Esophagus squamous epithelium (tissue), 5 donors: Measurements from ENCODE around the gene RASSF1. TPM values are rescaled to one million over a fixed set of nuclear protein-coding genes. Genes with fewer than 3 reads are reported as not detected.
A peak's percentile ranks its signal among the peaks of the same experiment; 100 is the strongest.

ENCODE experiments used
- DNase-seq: peaks from one replicate; lab custom pipeline; 2025; lab: John Stamatoyannopoulos, UW
- H3K27ac ChIP-seq, 4 donors: fragments of 200-600 bp; sonication (generic); one replicate each; pipeline ENCODE4 v1.5.1; 2016 to 2019; ENCODE audit warnings: mild to moderate bottlenecking in 1 of 4
- H3K27me3 ChIP-seq, 4 donors: fragments of 200-600 bp; sonication (generic); 1 replicate in 3 of 4; 2 replicates in 1 of 4; pipeline versions ENCODE4 v1.5.1 to v1.6.0; 2017 to 2021; ENCODE audit warnings: antibody characterized with exemption in 1 of 4
- H3K36me3 ChIP-seq, 3 donors: fragments of 200-600 bp; sonication (generic); one replicate each; pipeline ENCODE4 v1.5.1; 2016 to 2019
- H3K4me1 ChIP-seq, 3 donors: fragments of 200-600 bp; sonication (generic); one replicate each; pipeline ENCODE4 v1.5.1; 2017 to 2019
- H3K4me3 ChIP-seq, 4 donors: fragments of 200-600 bp; sonication (generic); 1 replicate in 3 of 4; 2 replicates in 1 of 4; pipeline ENCODE4 v1.5.1; 2016 to 2019; ENCODE audit warnings: mild to moderate bottlenecking in 2 of 4, moderate library complexity in 1 of 4
- H3K9me3 ChIP-seq, 3 donors: fragments of 200-600 bp; sonication (generic); one replicate each; pipeline ENCODE4 v1.5.1; 2016 to 2019
- POLR2A ChIP-seq, 4 donors: fragments of 450-650 bp; IDR thresholded peaks; one replicate each; pipeline ENCODE4 v1.6.1; 2017; ENCODE audit warnings: antibody characterized with exemption in 4 of 4, mild to moderate bottlenecking in 4 of 4, moderate library complexity in 3 of 4
- WGBS, 2 donors: methylation state at CpG; one replicate each; pipeline ENCODE4 v1.1.5; 2018; 5-methylcytosine and 5-hydroxymethylcytosine counted together
- intact Hi-C: fragments of 100-400 bp; cut with DNase I; formaldehyde crosslinking; loops from one replicate; pipeline ENCODE4 v1.15.0; 2022
- total RNA-seq, 4 donors: library from RNA; depleted of rRNA; stranded (reverse); fragments of >200 nt; gene quantifications; one replicate each; pipeline ENCODE4 v1.1.0, GENCODE V29; 2016
- TF ChIP-seq, protein P1 (sequence below), 6 experiments: fragments of 450-650 bp in 4 of 6; fragments of 200-600 bp in 2 of 6; sonication (generic) in 2 of 6; IDR thresholded peaks; one replicate each; pipeline ENCODE4 v1.5.1; 2016 to 2019; ENCODE audit warnings: antibody characterized with exemption in 6 of 6, mild to moderate bottlenecking in 4 of 6, moderate library complexity in 4 of 6
- donor health status: DM: yes; HTN: yes; CAD: no.

The RASSF1 gene
- total RNA-seq, 4 donors from 2014 or later, result 11.9 to 31.7 (median 24.9) TPM

DNA sequence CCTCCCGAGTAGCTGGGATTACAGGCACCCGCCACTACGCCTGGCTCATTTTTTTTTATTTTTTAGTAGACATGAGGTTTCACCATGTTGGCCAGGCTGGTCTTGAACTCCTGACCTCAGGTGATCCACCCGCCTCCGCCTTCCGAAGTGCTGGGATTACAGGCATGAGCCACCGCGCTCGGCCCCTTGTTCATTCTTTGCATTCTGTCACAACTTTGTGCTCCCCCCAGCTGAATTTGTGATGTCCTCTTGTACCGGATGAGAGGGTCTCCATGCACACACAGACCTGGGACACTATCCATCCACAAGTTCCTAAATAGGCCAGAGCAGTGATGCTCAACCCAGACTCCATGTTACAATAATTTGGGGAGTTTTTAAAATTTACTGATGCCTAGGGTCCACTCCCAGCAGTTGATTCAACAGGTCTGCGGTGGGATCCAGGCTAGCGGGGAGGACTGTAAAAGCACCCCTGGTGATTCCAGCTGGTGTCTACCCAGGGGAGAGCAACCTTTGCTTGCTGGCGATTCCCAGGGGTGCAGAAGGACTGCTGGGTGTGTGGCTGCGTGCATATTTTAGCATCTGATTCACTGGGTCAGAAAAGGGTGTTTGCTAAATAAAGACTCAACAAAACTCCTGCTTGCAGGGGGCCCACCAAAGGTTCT is 1.0 kb downstream of the RASSF1 start:
- intact Hi-C loops, result no loop called here
- no peak for DNase-seq
- Histone ChIP-seq H3K27ac (peak overlapping the region; percentile 77 to 99 (median 95)), H3K4me1 (peaks cover 53 to 81% (median 55%) of the 10 kb centered on the region in 3 donors), H3K4me3 (peak overlapping the region; percentile 35 to 80 (median 58)), H3K27me3 (no peaks in the 10 kb centered on the region), H3K9me3 (no peaks in the 10 kb centered on the region), H3K36me3 (no peaks in the 10 kb centered on the region)
- TF ChIP-seq, protein P1, sequence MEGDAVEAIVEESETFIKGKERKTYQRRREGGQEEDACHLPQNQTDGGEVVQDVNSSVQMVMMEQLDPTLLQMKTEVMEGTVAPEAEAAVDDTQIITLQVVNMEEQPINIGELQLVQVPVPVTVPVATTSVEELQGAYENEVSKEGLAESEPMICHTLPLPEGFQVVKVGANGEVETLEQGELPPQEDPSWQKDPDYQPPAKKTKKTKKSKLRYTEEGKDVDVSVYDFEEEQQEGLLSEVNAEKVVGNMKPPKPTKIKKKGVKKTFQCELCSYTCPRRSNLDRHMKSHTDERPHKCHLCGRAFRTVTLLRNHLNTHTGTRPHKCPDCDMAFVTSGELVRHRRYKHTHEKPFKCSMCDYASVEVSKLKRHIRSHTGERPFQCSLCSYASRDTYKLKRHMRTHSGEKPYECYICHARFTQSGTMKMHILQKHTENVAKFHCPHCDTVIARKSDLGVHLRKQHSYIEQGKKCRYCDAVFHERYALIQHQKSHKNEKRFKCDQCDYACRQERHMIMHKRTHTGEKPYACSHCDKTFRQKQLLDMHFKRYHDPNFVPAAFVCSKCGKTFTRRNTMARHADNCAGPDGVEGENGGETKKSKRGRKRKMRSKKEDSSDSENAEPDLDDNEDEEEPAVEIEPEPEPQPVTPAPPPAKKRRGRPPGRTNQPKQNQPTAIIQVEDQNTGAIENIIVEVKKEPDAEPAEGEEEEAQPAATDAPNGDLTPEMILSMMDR (IDR thresholded peaks at IDR 0.05), result no peak
- no peak for TF ChIP-seq POLR2A (IDR thresholded peaks at IDR 0.05)
- 69% methylated on average over 9 to 14 of the region's 14 CpGs for WGBS, 2 donors

DNA sequence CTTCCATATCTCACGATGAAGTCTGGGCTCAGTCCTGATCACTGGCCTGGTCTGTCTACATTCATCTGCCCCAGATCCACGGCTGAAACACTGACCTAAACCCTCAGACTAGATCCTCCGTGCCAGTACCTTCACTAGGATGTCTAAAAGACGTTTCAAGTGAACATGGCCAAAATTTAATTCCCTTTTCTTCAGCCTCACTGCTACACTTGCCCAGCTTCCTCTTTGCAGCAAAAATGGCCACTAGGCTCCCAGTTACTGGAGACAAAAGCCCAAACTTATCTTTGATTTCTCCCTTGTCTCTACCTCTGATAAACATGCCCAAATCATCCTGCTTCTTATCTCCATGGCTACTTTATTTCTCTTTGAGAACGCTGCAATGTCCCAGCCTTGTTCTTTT is 1.7 kb downstream of the RASSF1 start:
- Histone ChIP-seq H3K27ac (peak overlapping the region; percentile 96 to 100 (median 98)), H3K4me3 (peak overlapping the region in 3 of 4 donors; percentile 64 to 93 (median 80)), H3K36me3 (no peaks in the 10 kb centered on the region), H3K9me3 (no peaks in the 10 kb centered on the region), H3K27me3 (no peaks in the 10 kb centered on the region), H3K4me1 (peaks cover 59 to 87% (median 61%) of the 10 kb centered on the region in 3 donors)
- 39 to 52% methylated on average over 5 of the region's 5 CpGs for WGBS, 2 donors
- intact Hi-C loops, result no loop called here
- no peak for DNase-seq
- TF ChIP-seq POLR2A (IDR thresholded peaks at IDR 0.05), result no peak
- TF ChIP-seq, protein P1 (IDR thresholded peaks at IDR 0.05), result no peak

DNA sequence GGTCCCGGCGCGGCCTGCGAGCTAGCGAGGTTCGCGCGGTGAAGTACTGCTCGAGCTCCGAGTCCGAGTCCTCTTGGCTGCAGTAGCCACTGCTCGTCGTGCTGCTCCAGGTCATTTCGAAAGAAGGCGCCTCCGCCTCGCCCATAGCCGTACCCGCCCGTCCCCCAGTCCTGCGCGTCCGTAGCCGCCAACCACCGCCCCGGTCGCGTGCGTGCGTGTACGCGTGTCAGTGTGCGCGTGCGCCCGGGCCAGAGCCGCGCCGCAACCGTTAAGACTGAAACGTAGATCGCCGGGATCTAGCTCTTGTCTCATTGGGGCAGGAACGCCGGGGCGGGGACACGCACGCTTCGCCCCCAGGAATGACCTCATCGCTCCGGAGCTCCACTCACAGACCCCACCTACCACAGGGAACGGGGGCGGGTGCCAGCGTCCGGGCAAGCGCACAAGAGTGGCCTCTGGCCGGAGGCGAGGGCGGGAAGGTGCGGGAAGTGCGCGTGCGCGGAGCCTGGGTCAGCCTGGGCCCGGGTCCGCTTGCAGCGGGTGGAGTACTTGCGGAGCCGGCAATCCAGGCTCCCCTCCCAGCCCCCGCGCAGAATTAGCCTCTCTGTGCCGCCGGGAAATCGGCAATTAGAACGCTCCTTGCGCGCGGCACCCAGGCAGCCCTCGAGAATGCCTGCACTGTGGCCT is 3.3 kb downstream of the RASSF1 start:
- intact Hi-C loops, result no loop called here
- WGBS, 2 donors, result 0 to 2% methylated on average over 20 to 21 of the region's 79 CpGs
- peak in 3 of 4 donors; percentile 74 to 94 (median 77) for TF ChIP-seq POLR2A (IDR thresholded peaks at IDR 0.05)
- TF ChIP-seq, protein P1 (IDR thresholded peaks at IDR 0.05), result no peak
- no peaks in the 10 kb centered on the region for H3K9me3 ChIP-seq
- peak overlapping the region; percentile 64 to 93 (median 78) for H3K4me3 ChIP-seq
- H3K27ac ChIP-seq, result peak overlapping the region; percentile 96 to 100 (median 98)
- peak; percentile 94 for DNase-seq
- peaks cover under 1 to 13% (median 1%) of the 10 kb centered on the region in 3 donors for H3K36me3 ChIP-seq
- no peaks in the 10 kb centered on the region for H3K27me3 ChIP-seq
- peaks cover 68 to 96% (median 70%) of the 10 kb centered on the region in 3 donors for H3K4me1 ChIP-seq

DNA sequence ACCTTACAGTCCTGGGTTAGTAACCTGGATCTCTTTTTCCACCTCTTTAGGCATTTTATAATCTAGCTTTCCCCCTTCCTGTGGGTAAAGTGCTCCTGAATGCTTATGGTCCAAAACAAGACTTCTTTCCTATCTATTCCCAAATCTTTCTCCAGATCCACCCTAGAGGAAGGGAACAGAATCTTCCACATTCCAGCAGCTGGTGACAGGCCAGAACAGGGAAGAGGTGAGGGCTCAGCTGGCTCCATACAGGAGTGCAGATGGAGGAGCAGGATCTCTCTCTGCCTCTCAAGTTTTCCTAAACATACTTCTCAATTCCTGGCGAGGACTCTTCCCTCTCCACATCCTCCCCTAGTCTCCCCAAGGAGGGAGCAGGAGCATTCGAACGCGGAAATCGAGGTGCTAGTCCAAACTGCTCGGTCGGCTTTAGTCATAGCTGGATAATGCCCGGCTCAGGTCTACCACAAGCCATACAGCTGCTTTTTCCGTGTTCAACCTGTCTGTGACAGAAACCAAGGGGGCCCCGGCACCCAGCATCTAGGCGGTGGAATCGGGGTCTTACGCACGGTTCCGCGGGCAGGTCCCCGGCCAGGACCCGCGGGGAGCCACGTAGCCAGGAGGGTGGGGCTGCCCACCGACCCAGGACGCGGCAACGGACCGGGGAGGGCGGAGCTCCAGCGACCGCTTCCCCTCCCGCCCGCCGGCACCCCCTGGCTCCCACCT is 4.0 kb downstream of the RASSF1 start:
- DNase-seq, result no peak
- 0 to 1% methylated on average over 5 to 26 of the region's 31 CpGs for WGBS, 2 donors
- TF ChIP-seq POLR2A (IDR thresholded peaks at IDR 0.05), result no peak
- TF ChIP-seq, protein P1 (IDR thresholded peaks at IDR 0.05), result peak in 1 of 6 experiments; percentile 5
- peaks cover 66 to 93% (median 67%) of the 10 kb centered on the region in 3 donors for H3K4me1 ChIP-seq
- H3K9me3 ChIP-seq, result no peaks in the 10 kb centered on the region
- H3K4me3 ChIP-seq, result peak overlapping the region; percentile 64 to 93 (median 78)
- H3K27ac ChIP-seq, result peak overlapping the region; percentile 96 to 100 (median 98)
- intact Hi-C loops, result no loop called here
- peaks cover 4 to 20% (median 8%) of the 10 kb centered on the region in 3 donors for H3K36me3 ChIP-seq
- no peaks in the 10 kb centered on the region for H3K27me3 ChIP-seq
